GM12801 (cell line): ENCODE results near the gene FOXP1.

Source experiments
- TF ChIP-seq, protein P1 (sequence below): IDR thresholded peaks from one replicate; pipeline ENCODE4 v1.5.1; 2011; ENCODE audit warnings: control low read depth; ENCODE audit not compliant: insufficient read length; ENCODE audit errors: extremely low read depth

Gene FOXP1

DNA sequence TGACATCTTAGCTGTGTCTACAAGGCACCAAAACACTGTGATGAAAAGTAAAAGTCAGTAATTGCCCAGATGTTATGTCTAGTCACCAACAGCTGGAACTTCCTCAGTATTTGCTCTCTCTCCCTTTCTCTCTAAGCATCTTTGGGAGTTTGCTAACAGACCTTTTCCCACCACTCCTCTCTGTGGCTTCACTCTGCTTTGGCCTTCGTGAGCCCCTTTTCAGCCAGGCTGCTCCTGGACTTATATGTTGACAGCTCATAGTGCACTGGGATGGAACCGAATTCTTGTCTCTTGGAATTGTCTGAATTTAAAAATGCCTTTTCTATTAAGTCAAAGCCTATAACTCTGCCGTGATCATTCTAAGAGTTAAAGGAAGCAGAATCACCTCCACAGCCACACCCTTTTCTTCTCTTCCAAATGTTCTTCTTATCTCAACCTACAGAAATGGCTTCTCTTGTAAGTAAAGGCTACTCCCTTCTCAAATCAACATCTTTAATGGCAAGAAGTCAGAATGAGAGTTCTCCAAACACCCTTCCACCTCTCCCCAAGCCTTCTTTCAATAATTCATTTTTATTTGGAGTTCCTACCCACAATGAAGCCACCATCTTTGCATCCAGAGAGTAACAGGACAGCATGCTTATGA, 17.2 kb upstream of the FOXP1 start:
- TF ChIP-seq, protein P1, sequence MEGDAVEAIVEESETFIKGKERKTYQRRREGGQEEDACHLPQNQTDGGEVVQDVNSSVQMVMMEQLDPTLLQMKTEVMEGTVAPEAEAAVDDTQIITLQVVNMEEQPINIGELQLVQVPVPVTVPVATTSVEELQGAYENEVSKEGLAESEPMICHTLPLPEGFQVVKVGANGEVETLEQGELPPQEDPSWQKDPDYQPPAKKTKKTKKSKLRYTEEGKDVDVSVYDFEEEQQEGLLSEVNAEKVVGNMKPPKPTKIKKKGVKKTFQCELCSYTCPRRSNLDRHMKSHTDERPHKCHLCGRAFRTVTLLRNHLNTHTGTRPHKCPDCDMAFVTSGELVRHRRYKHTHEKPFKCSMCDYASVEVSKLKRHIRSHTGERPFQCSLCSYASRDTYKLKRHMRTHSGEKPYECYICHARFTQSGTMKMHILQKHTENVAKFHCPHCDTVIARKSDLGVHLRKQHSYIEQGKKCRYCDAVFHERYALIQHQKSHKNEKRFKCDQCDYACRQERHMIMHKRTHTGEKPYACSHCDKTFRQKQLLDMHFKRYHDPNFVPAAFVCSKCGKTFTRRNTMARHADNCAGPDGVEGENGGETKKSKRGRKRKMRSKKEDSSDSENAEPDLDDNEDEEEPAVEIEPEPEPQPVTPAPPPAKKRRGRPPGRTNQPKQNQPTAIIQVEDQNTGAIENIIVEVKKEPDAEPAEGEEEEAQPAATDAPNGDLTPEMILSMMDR, result no peak

DNA sequence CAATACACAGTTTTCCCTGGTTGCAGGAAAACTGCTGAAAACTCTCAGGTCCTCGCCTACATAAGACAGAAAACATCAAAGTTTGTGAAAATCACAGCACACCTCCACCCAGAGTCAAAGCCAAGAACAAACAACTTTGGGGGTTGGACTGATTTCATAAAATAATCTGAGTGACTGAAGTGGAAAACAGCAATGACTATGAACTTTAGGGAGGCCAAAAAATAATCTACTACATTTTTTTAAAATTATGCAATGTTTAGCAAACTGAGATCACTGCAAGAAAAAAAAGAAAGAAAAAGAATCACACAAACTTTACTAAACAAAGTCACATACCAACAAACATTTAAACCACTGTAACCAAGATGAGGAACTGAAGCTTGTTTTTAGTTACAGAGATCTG, 15.9 kb upstream of the FOXP1 start:
- TF ChIP-seq, protein P1, result no peak

DNA sequence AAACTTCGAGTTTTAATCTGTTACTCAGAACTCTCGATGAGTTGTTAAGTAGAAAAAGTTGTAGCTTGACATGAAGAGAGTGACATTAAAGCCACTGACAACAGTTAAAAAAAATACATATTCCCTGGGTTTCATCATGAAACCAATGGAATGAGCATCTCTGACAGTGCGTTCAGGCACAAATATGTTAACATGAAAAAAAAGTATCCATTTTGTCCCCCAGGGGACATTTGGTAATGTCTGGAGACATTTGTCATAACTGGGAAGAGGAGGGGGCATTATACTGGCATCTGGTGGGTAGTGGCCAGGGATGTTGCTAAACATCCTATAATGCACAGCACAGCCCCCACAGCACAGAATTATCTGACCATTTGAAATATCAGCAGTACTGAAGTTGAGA, 14.8 kb upstream of the FOXP1 start:
- TF ChIP-seq, protein P1, result no peak

DNA sequence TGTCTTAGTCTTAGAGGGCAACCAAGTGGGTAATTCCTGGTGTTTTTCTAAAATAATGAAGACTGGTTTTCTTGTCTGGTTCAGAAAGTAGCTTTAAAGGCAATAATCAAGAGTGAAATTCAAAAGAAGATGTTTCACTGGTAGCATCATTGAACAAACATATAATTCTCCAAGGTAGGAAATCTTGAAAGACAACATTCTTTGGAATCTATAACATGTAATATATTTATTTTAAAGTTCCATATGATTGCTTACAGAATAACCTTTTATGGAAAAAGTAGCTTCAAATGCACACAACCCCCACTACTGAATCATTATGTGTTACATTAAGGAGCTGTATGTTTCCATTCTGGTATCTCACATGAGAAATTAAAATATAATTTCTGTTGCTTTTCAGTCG, 13.8 kb upstream of the FOXP1 start:
- TF ChIP-seq, protein P1, result no peak

DNA sequence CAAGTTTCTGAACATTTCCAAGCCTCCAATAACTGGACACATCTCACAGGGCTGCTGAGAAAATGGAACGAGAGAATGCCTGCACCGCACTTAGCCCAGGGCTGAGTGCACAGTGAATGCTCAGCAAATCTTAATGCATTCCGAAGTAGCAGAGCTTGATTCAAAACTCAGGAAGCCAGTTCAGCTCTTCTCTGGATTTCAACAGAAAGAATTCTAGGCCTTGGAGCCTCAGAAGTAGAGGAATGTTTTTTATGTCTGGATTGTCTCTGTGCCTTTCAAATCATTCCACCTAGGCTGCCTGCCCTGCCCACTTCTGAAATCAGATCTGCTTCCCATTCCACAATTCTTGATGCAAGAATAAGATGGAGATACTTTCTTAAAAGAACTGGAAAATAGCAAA, 9.6 kb upstream of the FOXP1 start:
- TF ChIP-seq, protein P1, result no peak

DNA sequence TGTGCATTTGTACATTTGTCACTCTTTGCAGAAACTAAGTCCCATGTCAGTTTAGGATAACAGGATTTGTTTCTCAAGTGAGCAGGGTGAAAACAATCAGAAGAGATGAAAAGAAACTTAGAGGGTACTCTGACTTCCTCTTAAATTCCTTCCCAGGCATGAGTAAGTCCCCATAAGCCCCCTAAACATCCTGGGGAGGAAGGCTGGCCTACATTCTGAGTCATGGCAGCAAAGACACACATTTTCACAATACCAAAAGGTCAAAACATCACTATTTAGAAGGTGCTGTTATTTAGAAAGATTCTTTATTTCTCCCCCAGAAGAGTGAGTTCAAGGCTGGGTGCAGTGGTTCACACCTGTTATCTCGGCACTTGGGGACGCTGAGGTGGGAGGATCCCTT, 7.6 kb upstream of the FOXP1 start:
- TF ChIP-seq, protein P1, result no peak

DNA sequence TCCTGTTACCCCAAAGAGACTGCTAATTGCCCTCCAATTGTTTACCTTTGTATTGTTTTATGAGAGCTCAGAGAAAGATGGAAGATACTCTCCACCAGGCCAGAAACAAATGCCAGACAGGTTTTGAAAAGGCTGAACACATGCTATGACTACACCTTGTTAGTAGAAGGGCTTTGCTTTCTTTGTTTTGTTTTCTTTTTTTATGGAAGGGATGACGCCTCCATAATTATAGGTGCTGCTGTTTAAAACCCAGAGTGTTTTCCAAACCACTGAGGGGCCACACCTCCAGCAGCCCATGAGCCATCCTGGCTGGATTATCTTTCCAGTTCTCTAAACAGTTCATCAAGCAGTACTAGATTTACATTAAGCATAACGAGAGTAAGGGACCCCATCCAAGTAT, 5.6 kb upstream of the FOXP1 start:
- TF ChIP-seq, protein P1, result no peak

DNA sequence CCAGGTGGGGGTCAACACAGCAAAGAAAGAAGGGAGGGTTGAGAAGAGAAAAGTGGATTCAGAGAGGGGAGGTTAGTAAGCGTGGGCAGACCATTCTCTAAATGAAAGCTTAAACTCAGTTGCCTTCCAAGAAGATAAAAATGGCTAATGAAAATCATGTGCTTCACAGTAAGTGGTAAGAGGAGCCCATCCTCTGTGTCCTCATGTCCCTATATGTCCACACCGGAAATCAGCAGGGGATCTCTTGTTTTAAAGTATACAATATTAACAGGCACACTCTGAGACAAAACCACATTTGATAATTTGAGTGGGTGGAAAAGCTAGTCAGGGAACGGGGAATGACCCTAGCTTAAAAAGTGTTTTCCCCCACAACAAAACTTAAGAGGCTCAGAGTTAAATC, 4.4 kb upstream of the FOXP1 start:
- TF ChIP-seq, protein P1, result no peak
